Large intestine (tissue), 3 donors: ENCODE results near the gene UNC45B. TPM values are rescaled to one million over a fixed set of nuclear protein-coding genes. Genes with fewer than 3 reads are reported as not detected.

Experiments used
- DNase-seq, 2 donors: peaks; one replicate each; pipeline versions ENCODE4 v3.0.0 to v3.0.0-alpha.2; 2013
- H3K27ac ChIP-seq: one replicate; pipeline ENCODE4 v1.5.1; 2013; ENCODE audit warnings: low read length
- H3K27me3 ChIP-seq: 2 replicates; pipeline ENCODE4 v1.6.1; 2013; ENCODE audit warnings: low read length; ENCODE audit not compliant: control insufficient read depth, insufficient read depth
- H3K36me3 ChIP-seq: 2 replicates; pipeline ENCODE4 v1.6.1; 2013; ENCODE audit warnings: low read length; ENCODE audit not compliant: control insufficient read depth, insufficient read depth
- H3K4me1 ChIP-seq: one replicate; pipeline ENCODE4 v1.6.1; 2013; ENCODE audit warnings: low read length; ENCODE audit not compliant: control insufficient read depth, insufficient read depth
- H3K4me3 ChIP-seq: one replicate; pipeline ENCODE4 v1.5.1; 2013; ENCODE audit warnings: low read length
- H3K9me3 ChIP-seq: one replicate; pipeline ENCODE4 v1.6.1; 2013; ENCODE audit warnings: mild to moderate bottlenecking, low read depth, low read length, moderate library complexity; ENCODE audit not compliant: control insufficient read depth
- WGBS: methylation state at CpG from one replicate; pipeline ENCODE4 v1.1.5; 2013; ENCODE audit warnings: low lambda C conversion rate; ENCODE audit not compliant: insufficient coverage; 5-methylcytosine and 5-hydroxymethylcytosine counted together
- polyA plus RNA-seq: library from polyadenylated mRNA; unstranded; fragments of 120-200 nt; gene quantifications from one replicate; pipeline ENCODE4 v1.2.1, GENCODE V29; 2013

The UNC45B gene
- polyA plus RNA-seq, 1 donor: 0.28 TPM

GRCh38 chr17:35119370-35120165, 28.0 kb upstream of the UNC45B start, which contains the start of gene RAD51D:
TSS of gene RAD51D (minus strand) at chr17:35119860. CDS start at chr17:35119613, 247 bp downstream.
- peak within 1 kb of the TSS; percentile 89 for H3K4me3 ChIP-seq
- peaks cover 2% of the 10 kb centered on the region for H3K4me1 ChIP-seq
- peak; percentile 76 to 91 for DNase-seq
- no peaks in the 10 kb centered on the region for H3K36me3 ChIP-seq
- no peaks in the 10 kb centered on the region for H3K9me3 ChIP-seq
- peak within 1 kb of the TSS; percentile 29 for H3K27ac ChIP-seq
- WGBS: no CpG with 5 or more reads among the region's 72 CpGs
- no peaks in the 10 kb centered on the region for H3K27me3 ChIP-seq

GRCh38 chr17:35121315-35121714, 26.3 kb upstream of the UNC45B start, which contains the start of gene FNDC8:
TSS of gene FNDC8 (plus strand) at chr17:35121615. CDS start at chr17:35121694, 79 bp downstream.
- no CpG with 5 or more reads among the region's 3 CpGs for WGBS
- no peaks in the 10 kb centered on the region for H3K27me3 ChIP-seq
- no peak within 1 kb of the TSS for H3K27ac ChIP-seq
- H3K4me1 ChIP-seq: peaks cover 2% of the 10 kb centered on the region
- H3K9me3 ChIP-seq: no peaks in the 10 kb centered on the region
- H3K4me3 ChIP-seq: no peak within 1 kb of the TSS
- no peaks in the 10 kb centered on the region for H3K36me3 ChIP-seq
- no peak for DNase-seq

- WGBS: no CpG with 5 or more reads among the region's 11 CpGs
- no peak for DNase-seq
- no peaks in the 10 kb centered on the region for H3K9me3 ChIP-seq
- peaks cover 23% of the 10 kb centered on the region for H3K36me3 ChIP-seq
- H3K27me3 ChIP-seq: no peaks in the 10 kb centered on the region
- no peak overlapping the region for H3K4me3 ChIP-seq
- no peak overlapping the region for H3K27ac ChIP-seq
- no peaks in the 10 kb centered on the region for H3K4me1 ChIP-seq
Observed at GRCh38 chr17:35127751-35128514, 19.7 kb upstream of the UNC45B start.

GRCh38 chr17:35129154-35129972, 18.3 kb upstream of the UNC45B start:
- no CpG with 5 or more reads among the region's 11 CpGs for WGBS
- Histone ChIP-seq H3K4me3 (no peak overlapping the region), H3K9me3 (no peaks in the 10 kb centered on the region), H3K36me3 (peaks cover 37% of the 10 kb centered on the region), H3K27me3 (no peaks in the 10 kb centered on the region), H3K4me1 (no peaks in the 10 kb centered on the region), H3K27ac (no peak overlapping the region)
- DNase-seq: no peak

GRCh38 chr17:35129973-35130351, 17.7 kb upstream of the UNC45B start:
- H3K36me3 ChIP-seq: peaks cover 43% of the 10 kb centered on the region
- no CpG with 5 or more reads among the region's 5 CpGs for WGBS

GRCh38 chr17:35130392-35130791, 17.2 kb upstream of the UNC45B start:
- WGBS: no CpG with 5 or more reads among the region's 3 CpGs
- no peak overlapping the region for H3K4me3 ChIP-seq
- no peaks in the 10 kb centered on the region for H3K4me1 ChIP-seq
- H3K9me3 ChIP-seq: no peaks in the 10 kb centered on the region
- H3K36me3 ChIP-seq: peaks cover 47% of the 10 kb centered on the region
- H3K27me3 ChIP-seq: no peaks in the 10 kb centered on the region
- DNase-seq: no peak
- no peak overlapping the region for H3K27ac ChIP-seq

More at GRCh38 chr17:35129973-35130351, 17.7 kb upstream of the UNC45B start:
- H3K4me1 ChIP-seq: no peaks in the 10 kb centered on the region
- DNase-seq: no peak
- no peak overlapping the region for H3K4me3 ChIP-seq
- no peaks in the 10 kb centered on the region for H3K27me3 ChIP-seq
- no peaks in the 10 kb centered on the region for H3K9me3 ChIP-seq
- no peak overlapping the region for H3K27ac ChIP-seq

GRCh38 chr17:35132099-35132498, 15.5 kb upstream of the UNC45B start:
- DNase-seq: peak in 1 of 2 donors; percentile 59
- H3K36me3 ChIP-seq: peaks cover 62% of the 10 kb centered on the region
- H3K27ac ChIP-seq: no peak overlapping the region
- no peaks in the 10 kb centered on the region for H3K27me3 ChIP-seq
- no peaks in the 10 kb centered on the region for H3K9me3 ChIP-seq
- H3K4me3 ChIP-seq: no peak overlapping the region
- no CpG with 5 or more reads among the region's 10 CpGs for WGBS
- no peaks in the 10 kb centered on the region for H3K4me1 ChIP-seq

- Histone ChIP-seq H3K4me1 (no peaks in the 10 kb centered on the region), H3K36me3 (peaks cover 70% of the 10 kb centered on the region), H3K4me3 (no peak overlapping the region), H3K27me3 (no peaks in the 10 kb centered on the region), H3K27ac (no peak overlapping the region), H3K9me3 (no peaks in the 10 kb centered on the region)
- no CpG with 5 or more reads among the region's 22 CpGs for WGBS
- no peak for DNase-seq
Observed at GRCh38 chr17:35132816-35133550, 14.6 kb upstream of the UNC45B start.

GRCh38 chr17:35135322-35135721, 12.3 kb upstream of the UNC45B start:
- WGBS: 100% methylated on average over 1 of the region's 6 CpGs
- Histone ChIP-seq H3K9me3 (no peaks in the 10 kb centered on the region), H3K4me3 (no peak overlapping the region), H3K27ac (no peak overlapping the region), H3K36me3 (peaks cover 87% of the 10 kb centered on the region), H3K4me1 (no peaks in the 10 kb centered on the region), H3K27me3 (no peaks in the 10 kb centered on the region)
- DNase-seq: no peak
